H9 (cell line): ENCODE data around the gene SCFD2. TPM values are rescaled to one million over a fixed set of nuclear protein-coding genes. Genes with fewer than 3 reads are reported as not detected.
"Not testable (repeated sequence)": the region's sequence is repeated elsewhere in the genome, so short reads cannot be mapped to it uniquely, and the experiment has no call there.

Experiments
- DNase-seq: peaks from one replicate; pipeline ENCODE4 v3.0.0-alpha.2; 2017
- H2AFZ ChIP-seq: one replicate; pipeline ENCODE4 v1.6.1; 2013; ENCODE audit warnings: mild to moderate bottlenecking, low read length, control low read depth, moderate library complexity
- H2AK5ac ChIP-seq: 2 replicates; pipeline ENCODE4 v1.6.1; 2013; ENCODE audit warnings: low read length, control low read depth, mixed read lengths; ENCODE audit not compliant: insufficient read length
- H2BK120ac ChIP-seq: one replicate; pipeline ENCODE4 v1.6.1; 2013; ENCODE audit warnings: low read depth, mild to moderate bottlenecking, low read length, control low read depth, inconsistent platforms; ENCODE audit not compliant: poor library complexity, severe bottlenecking
- H2BK12ac ChIP-seq: 2 replicates; pipeline ENCODE4 v1.6.1; 2013; ENCODE audit warnings: low read length, control low read depth, mixed read lengths, low read depth; ENCODE audit not compliant: insufficient read length
- H2BK15ac ChIP-seq: 2 replicates; pipeline ENCODE4 v1.6.1; 2013; ENCODE audit warnings: low read depth, low read length, control low read depth
- H2BK20ac ChIP-seq: one replicate; pipeline ENCODE4 v1.6.1; 2013; ENCODE audit warnings: low read depth, mild to moderate bottlenecking, low read length, control low read depth, inconsistent platforms; ENCODE audit not compliant: poor library complexity, severe bottlenecking
- H2BK5ac ChIP-seq: 2 replicates; pipeline ENCODE4 v1.6.1; 2013; ENCODE audit warnings: low read length, control low read depth, mixed read lengths; ENCODE audit not compliant: insufficient read length
- H3K14ac ChIP-seq: 2 replicates; pipeline ENCODE4 v1.6.1; 2013; ENCODE audit warnings: low read length, control low read depth; ENCODE audit not compliant: insufficient read depth
- H3K18ac ChIP-seq: 2 replicates; pipeline ENCODE4 v1.6.1; 2013; ENCODE audit warnings: low read depth, mild to moderate bottlenecking, mixed read lengths, low read length, control low read depth; ENCODE audit not compliant: insufficient read length
- H3K23ac ChIP-seq: 2 replicates; pipeline ENCODE4 v1.6.1; 2013; ENCODE audit warnings: low read length, control low read depth, mixed read lengths, low read depth; ENCODE audit not compliant: insufficient read length
- H3K23me2 ChIP-seq: 2 replicates; pipeline ENCODE4 v1.6.1; 2013; ENCODE audit warnings: low read depth, mild to moderate bottlenecking, mixed read lengths, low read length, control low read depth; ENCODE audit not compliant: insufficient read length, poor library complexity, severe bottlenecking
- H3K27ac ChIP-seq: 2 replicates; pipeline ENCODE4 v1.5.1; 2013; ENCODE audit warnings: low read length, control low read depth, mixed read lengths, low read depth; ENCODE audit not compliant: insufficient read length
- H3K27me3 ChIP-seq: 2 replicates; pipeline ENCODE4 v1.6.1; 2013; ENCODE audit warnings: low read length, control low read depth, inconsistent platforms; ENCODE audit not compliant: insufficient read depth
- H3K4ac ChIP-seq: 2 replicates; pipeline ENCODE4 v1.6.1; 2013; ENCODE audit warnings: low read depth, mild to moderate bottlenecking, control low read depth, inconsistent platforms, low read length, moderate library complexity
- H3K4me1 ChIP-seq: 2 replicates; pipeline ENCODE4 v1.6.1; 2013; ENCODE audit warnings: low read length, control low read depth, inconsistent platforms; ENCODE audit not compliant: insufficient read depth
- H3K4me2 ChIP-seq: 2 replicates; pipeline ENCODE4 v1.6.1; 2013; ENCODE audit warnings: low read length, control low read depth, mixed read lengths; ENCODE audit not compliant: insufficient read length, insufficient read depth
- H3K56ac ChIP-seq: 2 replicates; pipeline ENCODE4 v1.6.1; 2013; ENCODE audit warnings: low read depth, mild to moderate bottlenecking, mixed read lengths, low read length, control low read depth; ENCODE audit not compliant: insufficient read length
- H3K79me1 ChIP-seq: 2 replicates; pipeline ENCODE4 v1.6.1; 2013; ENCODE audit warnings: low read depth, mild to moderate bottlenecking, moderate library complexity, low read length, control low read depth, inconsistent platforms; ENCODE audit not compliant: insufficient read depth, poor library complexity, severe bottlenecking
- H3K79me2 ChIP-seq: 2 replicates; pipeline ENCODE4 v1.6.1; 2013; ENCODE audit warnings: low read length, control low read depth, inconsistent platforms; ENCODE audit not compliant: insufficient read depth
- H3K9ac ChIP-seq: 2 replicates; pipeline ENCODE4 v1.6.1; 2013; ENCODE audit warnings: low read length, control low read depth, mixed read lengths; ENCODE audit not compliant: insufficient read length; ENCODE audit errors: extremely low read depth
- H3K9me3 ChIP-seq: one replicate; pipeline ENCODE4 v1.6.1; 2013; ENCODE audit warnings: low read depth, low read length, inconsistent platforms; ENCODE audit not compliant: control insufficient read depth
- H3T11ph ChIP-seq: one replicate; pipeline ENCODE4 v1.6.1; 2013; ENCODE audit warnings: mild to moderate bottlenecking, low read length, control low read depth, inconsistent platforms
- H4K20me1 ChIP-seq: one replicate; pipeline ENCODE4 v1.6.1; 2013; ENCODE audit not compliant: control insufficient read depth, insufficient read length, insufficient read depth
- H4K5ac ChIP-seq: 2 replicates; pipeline ENCODE4 v1.6.1; 2013; ENCODE audit warnings: low read depth, mild to moderate bottlenecking, mixed read lengths, low read length, control low read depth; ENCODE audit not compliant: insufficient read length
- H4K8ac ChIP-seq: replicated peaks from 2 replicates; pipeline ENCODE4 v1.6.1; 2013; ENCODE audit warnings: low read length, control low read depth, mixed read lengths, low read depth; ENCODE audit not compliant: insufficient read length
- H4K91ac ChIP-seq: 2 replicates; pipeline ENCODE4 v1.6.1; 2013; ENCODE audit warnings: low read depth, mild to moderate bottlenecking, moderate library complexity, mixed read lengths, low read length, control low read depth; ENCODE audit not compliant: insufficient read length
- H3K27ac Mint-ChIP-seq, 3 experiments: 2 replicates in 2 of 3; 3 replicates in 1 of 3; pipeline ENCODE4 v1.8.0; 2020 to 2021; ENCODE audit warnings: mixed read lengths in 3 of 3, mild to moderate bottlenecking in 1 of 3, moderate library complexity in 1 of 3
- H3K27me3 Mint-ChIP-seq: 2 replicates; pipeline ENCODE4 v1.8.0; 2021; ENCODE audit warnings: low read depth, mild to moderate bottlenecking, moderate library complexity, mixed read lengths
- H3K36me3 Mint-ChIP-seq, 3 experiments: 2 replicates in 2 of 3; 3 replicates in 1 of 3; pipeline ENCODE4 v1.8.0; 2020 to 2021; ENCODE audit warnings: low read depth in 3 of 3, mixed read lengths in 3 of 3; ENCODE audit not compliant: insufficient read depth in 1 of 3
- H3K4me1 Mint-ChIP-seq, 2 experiments: 2 replicates each; pipeline ENCODE4 v1.8.0; 2020; ENCODE audit warnings: mixed read lengths in 2 of 2
- H3K4me3 Mint-ChIP-seq, 2 experiments: 2 replicates in 1 of 2; 3 replicates in 1 of 2; pipeline ENCODE4 v1.8.0; 2020 to 2021; ENCODE audit warnings: mild to moderate bottlenecking in 2 of 2, mixed read lengths in 2 of 2, moderate library complexity in 1 of 2
- H3K9me3 Mint-ChIP-seq, 2 experiments: 2 replicates in 1 of 2; 3 replicates in 1 of 2; pipeline ENCODE4 v1.8.0; 2020; ENCODE audit warnings: mild to moderate bottlenecking in 2 of 2, mixed read lengths in 2 of 2, moderate library complexity in 1 of 2
- CTCF ChIP-seq: fragments of 200-600 bp; sonication (generic); conservative IDR thresholded peaks from 3 replicates; pipeline ENCODE4 v1.8.0; 2021; ENCODE audit warnings: antibody characterized with exemption, mild to moderate bottlenecking
- WGBS: extraction: QIAGEN DNeasy Blood & Tissue Kit; methylation state at CpG from one replicate; pipeline ENCODE4 v1.1.7; 2013; ENCODE audit warnings: missing lambda C conversion rate, low lambda C conversion rate, mixed read lengths; ENCODE audit not compliant: insufficient read length; ENCODE audit errors: extremely low coverage; 5-methylcytosine and 5-hydroxymethylcytosine counted together
- total RNA-seq: library from RNA; stranded (reverse); gene quantifications from 2 replicates; pipeline ENCODE4 v1.2.1, GENCODE V29; 2021

Gene SCFD2
- total RNA-seq, 1 experiment from 2014 or later: 10.1 TPM

DNA sequence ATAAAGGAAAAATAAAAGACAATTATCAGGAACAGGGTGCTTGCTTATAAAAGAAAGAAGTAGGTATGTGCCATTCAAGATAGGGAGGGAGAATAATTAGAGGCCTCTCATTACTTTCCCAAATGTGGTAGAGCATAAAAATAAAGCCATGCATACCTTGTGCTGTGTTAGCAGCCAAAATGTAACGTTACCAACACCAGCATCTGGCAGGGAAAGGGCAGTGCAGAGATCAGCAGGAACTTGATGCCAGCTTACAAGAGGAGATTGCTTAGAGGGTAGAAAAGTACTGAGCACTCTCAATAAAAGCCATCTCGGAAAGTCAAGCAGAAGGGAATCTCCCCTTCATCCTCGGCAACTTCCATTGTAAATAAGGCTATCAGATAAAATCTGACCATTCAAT, 308.2 kb downstream of the SCFD2 start:
- Histone ChIP-seq H3K4me1 (no peaks in the 10 kb centered on the region), H2BK15ac (no peak overlapping the region), H4K91ac (no peak overlapping the region), H2BK20ac (no peak overlapping the region), H2BK120ac (no peak overlapping the region), H3K9me3 (no peaks in the 10 kb centered on the region), H2AFZ (no peak overlapping the region), H4K20me1 (no peaks in the 10 kb centered on the region), H3K79me1 (no peaks in the 10 kb centered on the region), H4K8ac (no peak overlapping the region), H3K56ac (no peak overlapping the region), H3T11ph (no peak overlapping the region), H4K5ac (no peak overlapping the region), H3K23me2 (no peaks in the 10 kb centered on the region), H3K14ac (no peak overlapping the region), H2AK5ac (no peak overlapping the region), H3K27me3 (no peaks in the 10 kb centered on the region), H3K4ac (no peak overlapping the region), H3K79me2 (no peaks in the 10 kb centered on the region), H3K9ac (no peak overlapping the region), H2BK12ac (no peak overlapping the region), H3K4me2 (no peak overlapping the region), H3K27ac (no peak overlapping the region), H3K18ac (no peak overlapping the region), H2BK5ac (no peak overlapping the region), H3K23ac (no peak overlapping the region)
- Mint-ChIP-seq H3K9me3 (no peaks in the 10 kb centered on the region), H3K36me3 (no peaks in the 10 kb centered on the region), H3K27ac (no peak overlapping the region), H3K4me1 (peaks cover 8 to 12% of the 10 kb centered on the region in 2 experiments), H3K27me3 (no peaks in the 10 kb centered on the region), H3K4me3 (no peak overlapping the region)
- no peak for TF ChIP-seq CTCF
- no CpG with 5 or more reads among the region's 3 CpGs for WGBS
- no peak for DNase-seq

DNA sequence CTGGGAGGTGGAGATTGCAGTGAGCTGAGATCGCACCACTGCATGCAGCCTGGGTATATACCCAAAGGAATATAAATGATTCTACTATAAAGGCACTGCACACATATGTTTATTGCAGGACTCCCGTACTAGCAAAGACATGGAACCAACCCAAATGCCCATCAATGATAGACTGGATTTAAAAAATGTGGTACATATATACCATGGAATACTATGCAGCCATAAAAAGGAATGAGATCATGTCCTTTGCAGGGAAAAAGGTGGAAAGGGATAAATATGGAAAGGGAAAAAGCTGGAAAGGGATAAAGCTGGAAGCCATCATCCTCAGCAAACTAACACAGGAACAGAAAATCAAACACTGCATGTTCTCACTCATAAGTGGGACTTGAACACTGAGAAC, 308.8 kb downstream of the SCFD2 start:
- H3K27me3 Mint-ChIP-seq, H2AFZ ChIP-seq, H3K4ac ChIP-seq, H3K79me2 ChIP-seq, H3K9me3 Mint-ChIP-seq, H3K4me1 Mint-ChIP-seq, H2BK20ac ChIP-seq, DNase-seq, H3K27ac Mint-ChIP-seq, H3K36me3 Mint-ChIP-seq, H4K8ac ChIP-seq, H4K5ac ChIP-seq, H3K56ac ChIP-seq, H3K4me1 ChIP-seq, H4K20me1 ChIP-seq, H3K18ac ChIP-seq, H3K9ac ChIP-seq, H3K4me2 ChIP-seq, H3T11ph ChIP-seq, H2BK120ac ChIP-seq, H3K14ac ChIP-seq, H2BK5ac ChIP-seq, H2BK12ac ChIP-seq, H3K23me2 ChIP-seq, H3K9me3 ChIP-seq, H3K4me3 Mint-ChIP-seq, H3K27ac ChIP-seq, H3K79me1 ChIP-seq, H4K91ac ChIP-seq, H2AK5ac ChIP-seq, H3K27me3 ChIP-seq, H2BK15ac ChIP-seq, H3K23ac ChIP-seq: not testable (repeated sequence)
- WGBS: no CpG with 5 or more reads among the region's 2 CpGs
